ENCODE results near the gene P4HB.

P4HB gene

DNA sequence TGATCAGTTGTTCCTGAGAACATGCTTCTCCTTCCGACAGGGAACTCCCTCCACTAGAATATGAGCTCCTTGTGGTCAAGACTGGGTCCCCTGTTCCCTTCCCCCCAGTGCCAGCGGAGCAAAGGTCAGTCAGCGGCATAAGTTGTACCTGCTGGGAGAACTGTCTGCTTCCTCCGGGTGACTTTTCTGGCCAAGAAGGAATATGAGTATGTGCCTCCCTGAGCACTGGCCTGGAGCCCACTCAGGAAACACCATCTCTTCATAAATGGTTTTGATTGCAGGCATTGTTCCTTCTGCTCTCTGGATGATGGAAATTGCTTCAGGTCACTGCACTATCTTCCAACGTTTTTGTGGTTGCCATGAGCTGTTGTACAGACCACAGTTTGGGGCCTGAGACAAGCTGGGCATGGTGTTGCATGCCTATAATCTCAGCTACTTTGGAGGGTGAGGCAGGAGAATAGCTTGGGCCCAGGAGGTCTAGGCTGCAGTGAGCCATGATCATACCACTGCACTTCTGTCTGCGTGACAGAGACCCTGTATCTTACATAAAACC lies 2.9 kb upstream of the P4HB start:
- no peak overlapping the region for H3K4me3 ChIP-seq (ENCODE audit: low read depth, low read length)
- no peaks in the 10 kb centered on the region for H3K27me3 ChIP-seq (replicated peaks)
- H3K36me3 ChIP-seq (replicated peaks), result peaks cover 16% of the 10 kb centered on the region
- no peak overlapping the region for H3K27ac ChIP-seq
- in situ Hi-C loops (cut with HindIII; ENCODE audit: low pct_ligation_motif_present, low sequenced_read_pairs), result no loop called here
- TF ChIP-seq, protein P1, sequence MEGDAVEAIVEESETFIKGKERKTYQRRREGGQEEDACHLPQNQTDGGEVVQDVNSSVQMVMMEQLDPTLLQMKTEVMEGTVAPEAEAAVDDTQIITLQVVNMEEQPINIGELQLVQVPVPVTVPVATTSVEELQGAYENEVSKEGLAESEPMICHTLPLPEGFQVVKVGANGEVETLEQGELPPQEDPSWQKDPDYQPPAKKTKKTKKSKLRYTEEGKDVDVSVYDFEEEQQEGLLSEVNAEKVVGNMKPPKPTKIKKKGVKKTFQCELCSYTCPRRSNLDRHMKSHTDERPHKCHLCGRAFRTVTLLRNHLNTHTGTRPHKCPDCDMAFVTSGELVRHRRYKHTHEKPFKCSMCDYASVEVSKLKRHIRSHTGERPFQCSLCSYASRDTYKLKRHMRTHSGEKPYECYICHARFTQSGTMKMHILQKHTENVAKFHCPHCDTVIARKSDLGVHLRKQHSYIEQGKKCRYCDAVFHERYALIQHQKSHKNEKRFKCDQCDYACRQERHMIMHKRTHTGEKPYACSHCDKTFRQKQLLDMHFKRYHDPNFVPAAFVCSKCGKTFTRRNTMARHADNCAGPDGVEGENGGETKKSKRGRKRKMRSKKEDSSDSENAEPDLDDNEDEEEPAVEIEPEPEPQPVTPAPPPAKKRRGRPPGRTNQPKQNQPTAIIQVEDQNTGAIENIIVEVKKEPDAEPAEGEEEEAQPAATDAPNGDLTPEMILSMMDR (IDR thresholded peaks at IDR 0.05; ENCODE audit: low read depth, low read length, missing control alignments), result no peak
- DNase-seq, result no peak

DNA sequence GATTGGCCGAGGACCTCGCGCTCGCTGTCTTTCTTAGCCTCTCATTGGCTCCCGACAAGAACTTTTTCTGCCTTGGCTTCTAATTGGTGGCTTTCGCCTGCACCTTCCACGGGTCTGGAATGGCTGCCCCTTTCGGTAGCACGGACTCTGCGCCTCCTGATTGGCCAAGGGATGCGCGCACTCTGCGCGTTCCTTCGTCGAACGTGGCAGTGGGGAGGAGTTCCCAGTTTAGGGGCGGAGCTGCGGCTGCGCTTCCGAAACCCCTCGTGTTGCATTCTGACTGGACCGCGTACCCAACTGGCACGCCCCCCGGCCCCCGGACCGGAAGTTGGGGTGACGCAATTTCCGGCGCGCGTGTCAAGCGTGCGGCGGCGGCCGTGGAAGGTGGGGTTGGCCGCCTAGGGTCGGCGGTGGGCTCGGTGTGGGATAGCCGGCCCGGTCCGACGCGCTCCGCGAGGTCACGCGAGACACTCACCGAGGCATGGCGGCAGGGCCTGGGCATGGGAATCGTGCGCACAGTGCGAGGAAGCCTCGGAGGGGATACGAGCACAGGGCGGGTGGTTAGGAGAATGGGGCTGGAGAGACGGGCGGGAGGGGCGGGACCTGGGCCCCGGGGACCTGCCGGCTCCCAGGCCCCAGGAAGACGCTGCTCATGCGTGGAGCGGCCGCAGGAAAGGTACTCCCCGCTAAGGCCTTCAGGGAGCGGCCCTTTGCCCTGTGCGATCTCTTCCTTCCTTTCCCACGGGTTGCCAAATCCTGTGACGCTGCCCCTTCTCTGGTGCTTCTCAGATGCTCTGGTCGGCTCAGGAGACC lies 627 bp upstream of the P4HB start:
- Histone ChIP-seq H3K27ac (peak overlapping the region; percentile 92), H3K36me3 (replicated peaks) (peaks cover 26% of the 10 kb centered on the region), H3K27me3 (replicated peaks) (no peaks in the 10 kb centered on the region), H3K4me3 (ENCODE audit: low read depth, low read length) (peak overlapping the region; percentile 82)
- in situ Hi-C loops (cut with HindIII; ENCODE audit: low pct_ligation_motif_present, low sequenced_read_pairs), result no loop called here
- peak; percentile 100 for DNase-seq
- TF ChIP-seq, protein P1 (IDR thresholded peaks at IDR 0.05; ENCODE audit: low read depth, low read length, missing control alignments), result no peak

DNA sequence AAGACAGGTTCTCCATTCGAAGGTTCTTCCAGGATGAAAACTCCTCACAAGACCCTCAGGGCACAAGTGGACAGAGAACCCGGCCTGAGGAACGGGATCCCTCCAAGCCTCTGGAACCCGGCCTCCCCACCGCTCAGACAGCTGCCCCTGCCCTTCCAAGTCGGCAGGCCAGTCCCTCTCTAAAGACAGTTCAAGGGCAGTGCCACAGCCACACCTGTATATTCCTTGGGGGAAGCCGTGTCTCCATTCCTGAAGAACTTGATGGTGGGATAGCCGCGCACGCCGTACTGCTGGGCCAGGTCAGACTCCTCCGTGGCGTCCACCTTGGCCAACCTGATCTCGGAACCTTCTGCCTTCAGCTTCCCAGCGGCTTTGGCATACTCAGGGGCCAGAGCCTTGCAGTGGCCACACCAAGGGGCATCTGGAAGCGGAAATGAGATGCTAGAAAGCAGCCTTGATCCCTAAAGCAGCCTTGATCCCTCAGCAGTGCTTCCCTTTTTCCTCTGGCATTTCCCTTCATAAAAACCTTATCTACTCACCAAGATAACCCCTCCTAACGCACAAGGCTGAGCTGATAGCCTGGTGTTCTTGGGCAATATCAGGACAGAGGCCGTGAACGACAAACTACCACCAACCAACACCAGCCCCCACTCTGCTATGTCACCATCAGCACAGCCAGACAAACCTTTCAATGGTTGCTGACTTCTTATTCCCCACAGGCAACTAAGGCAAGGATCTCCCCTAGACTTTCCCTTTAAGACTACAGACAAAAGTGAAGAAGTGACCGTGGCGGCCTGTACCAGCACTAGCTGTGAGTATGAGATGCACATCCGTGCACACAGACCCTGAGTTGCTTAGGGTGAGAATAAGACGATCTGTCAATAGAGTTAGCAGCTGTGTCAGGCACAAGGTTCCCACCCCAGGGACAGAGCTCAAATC lies 1.1 kb downstream of the P4HB start:
- in situ Hi-C loops (cut with HindIII; ENCODE audit: low pct_ligation_motif_present, low sequenced_read_pairs), result no loop called here
- Histone ChIP-seq H3K36me3 (replicated peaks) (peaks cover 43% of the 10 kb centered on the region), H3K4me3 (ENCODE audit: low read depth, low read length) (peak overlapping the region; percentile 73), H3K27me3 (replicated peaks) (no peaks in the 10 kb centered on the region), H3K27ac (peak overlapping the region; percentile 75)
- TF ChIP-seq, protein P1 (IDR thresholded peaks at IDR 0.05; ENCODE audit: low read depth, low read length, missing control alignments), result no peak
- DNase-seq, result no peak

DNA sequence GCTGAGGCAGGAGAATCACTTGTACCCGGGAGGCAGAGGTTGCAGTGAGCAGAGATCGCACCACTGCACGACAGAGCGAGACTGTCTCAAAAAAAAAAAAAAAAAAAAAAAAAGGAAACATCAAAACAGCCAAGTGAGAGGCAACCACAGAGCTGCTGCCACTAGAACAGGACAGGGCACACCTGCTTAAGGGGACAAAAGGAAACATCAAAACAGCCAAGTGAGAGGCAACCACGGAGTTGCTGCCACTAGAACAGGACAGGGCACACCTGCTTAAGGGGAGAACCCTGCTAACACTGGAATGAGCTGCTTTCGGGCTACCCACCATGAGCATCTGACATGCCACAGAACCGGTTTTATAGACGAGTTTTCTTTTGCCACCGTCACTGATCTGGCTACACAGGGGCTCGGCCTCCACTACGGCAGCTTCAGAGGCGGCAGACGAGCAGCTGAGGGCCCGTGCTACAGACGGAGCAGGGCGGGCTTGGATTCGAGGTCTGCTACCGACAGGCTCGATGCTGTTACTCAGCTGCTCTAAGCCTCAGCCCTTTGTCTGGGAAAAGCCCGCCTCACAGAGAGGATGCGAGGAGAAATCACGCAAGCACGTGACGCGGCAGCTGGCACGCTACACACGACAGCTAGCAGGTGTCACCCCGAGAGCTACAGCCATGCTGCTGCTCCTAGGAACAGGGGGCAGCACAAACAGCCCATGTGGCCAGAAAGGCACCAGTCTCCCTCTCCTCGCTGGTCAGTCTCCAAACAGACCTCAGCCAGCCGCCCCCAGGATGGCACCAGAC lies 2.0 kb downstream of the P4HB start:
- no peak for DNase-seq
- H3K36me3 ChIP-seq (replicated peaks), result peaks cover 51% of the 10 kb centered on the region
- H3K27ac ChIP-seq, result no peak overlapping the region
- TF ChIP-seq, protein P1 (IDR thresholded peaks at IDR 0.05; ENCODE audit: low read depth, low read length, missing control alignments), result no peak
- H3K27me3 ChIP-seq (replicated peaks), result no peaks in the 10 kb centered on the region
- in situ Hi-C loops (cut with HindIII; ENCODE audit: low pct_ligation_motif_present, low sequenced_read_pairs), result no loop called here
- peak overlapping the region; percentile 73 for H3K4me3 ChIP-seq (ENCODE audit: low read depth, low read length)

DNA sequence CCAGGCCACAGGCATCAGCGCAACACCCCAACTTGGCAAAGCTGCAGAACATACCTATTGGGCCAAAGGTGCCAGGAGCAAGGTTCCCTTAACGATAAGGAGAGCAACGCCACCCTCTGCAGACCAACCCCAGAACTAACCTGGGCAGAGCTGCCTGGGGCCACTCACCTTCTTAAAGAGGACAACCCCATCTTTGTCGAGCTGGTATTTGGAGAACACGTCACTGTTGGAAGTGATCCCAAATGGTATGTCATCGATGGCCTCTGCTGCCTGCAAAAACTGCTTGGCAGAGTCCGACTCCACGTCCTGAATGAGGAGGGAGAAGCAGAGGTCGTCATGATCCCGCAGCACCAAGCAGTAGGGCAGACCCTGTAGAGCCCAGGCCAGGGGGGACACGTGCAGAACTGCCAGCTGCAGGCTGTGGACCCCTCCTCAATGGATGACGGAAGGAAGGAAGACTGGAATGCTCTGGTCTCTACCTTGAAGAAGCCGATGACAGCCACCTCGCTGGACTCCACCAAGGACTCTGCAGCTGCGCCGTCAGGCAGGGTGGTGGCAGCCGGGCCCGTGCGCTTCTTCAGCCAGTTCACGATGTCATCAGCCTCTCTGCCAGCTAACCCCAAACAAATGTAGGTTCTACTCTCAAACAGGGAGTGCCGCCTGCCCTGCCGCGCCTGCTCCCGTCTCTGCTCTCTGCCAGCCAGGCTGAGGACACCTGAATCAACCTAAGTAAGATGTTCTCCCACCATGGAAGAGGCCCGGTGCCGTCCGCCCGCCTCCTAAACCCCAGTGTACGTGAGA lies 5.2 kb downstream of the P4HB start:
- Histone ChIP-seq H3K27me3 (replicated peaks) (no peaks in the 10 kb centered on the region), H3K27ac (no peak overlapping the region), H3K4me3 (ENCODE audit: low read depth, low read length) (no peak overlapping the region), H3K36me3 (replicated peaks) (peaks cover 77% of the 10 kb centered on the region)
- TF ChIP-seq, protein P1 (IDR thresholded peaks at IDR 0.05; ENCODE audit: low read depth, low read length, missing control alignments), result no peak
- no peak for DNase-seq
- in situ Hi-C loops (cut with HindIII; ENCODE audit: low pct_ligation_motif_present, low sequenced_read_pairs), result no loop called here
